SH-SY5Y (cell line): ENCODE data around the gene FMO2.

Source experiments
- GATA2 ChIP-seq: IDR thresholded peaks from 2 replicates; pipeline ENCODE4 v1.6.1; 2011; ENCODE audit warnings: mild to moderate bottlenecking, low read depth, low read length
- GATA3 ChIP-seq: IDR thresholded peaks from 2 replicates; pipeline ENCODE4 v1.6.1; 2011; ENCODE audit warnings: low read depth, mild to moderate bottlenecking, low read length, moderate library complexity

FMO2 gene

GRCh38 chr1:171252482-171252881 lies 67.4 kb downstream of the FMO2 start:
- TF ChIP-seq GATA3 = no peak
- TF ChIP-seq GATA2 = no peak

- TF ChIP-seq GATA2 (no peak), GATA3 (no peak)
Observed at GRCh38 chr1:171254859-171255258, 69.8 kb downstream of the FMO2 start.

DNA sequence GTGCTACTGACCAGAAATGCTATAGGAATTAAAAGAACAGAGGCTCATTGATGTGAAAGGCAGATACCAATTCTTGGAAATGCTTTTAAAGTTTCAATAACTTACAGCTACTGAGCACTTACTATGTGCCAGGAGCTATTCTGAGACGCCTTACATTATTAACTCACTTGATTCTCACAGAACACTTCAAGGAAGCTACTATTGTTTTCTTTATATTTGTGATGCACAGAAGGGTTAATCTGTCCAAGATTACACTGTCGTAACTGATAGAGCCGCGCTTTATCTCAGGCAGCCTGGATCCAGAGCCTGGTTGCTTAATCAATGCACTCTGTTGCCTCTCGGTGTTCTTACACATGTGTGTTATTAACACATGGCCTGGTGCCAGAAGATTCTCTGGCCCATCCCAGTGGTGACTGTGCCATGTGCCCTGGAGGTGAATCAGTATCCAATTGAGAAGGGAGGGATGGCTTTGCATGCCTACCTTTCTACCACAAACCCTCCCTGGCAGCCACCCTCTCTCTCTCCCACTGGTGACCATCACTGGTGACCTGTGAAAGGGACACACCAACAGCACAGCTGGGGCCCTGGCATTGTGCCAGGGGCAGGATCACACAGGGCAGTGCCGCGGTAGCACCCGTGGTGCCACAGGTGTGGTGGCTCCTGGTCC lies 72.0 kb downstream of the FMO2 start:
- TF ChIP-seq GATA3 (no peak), GATA2 (no peak)

DNA sequence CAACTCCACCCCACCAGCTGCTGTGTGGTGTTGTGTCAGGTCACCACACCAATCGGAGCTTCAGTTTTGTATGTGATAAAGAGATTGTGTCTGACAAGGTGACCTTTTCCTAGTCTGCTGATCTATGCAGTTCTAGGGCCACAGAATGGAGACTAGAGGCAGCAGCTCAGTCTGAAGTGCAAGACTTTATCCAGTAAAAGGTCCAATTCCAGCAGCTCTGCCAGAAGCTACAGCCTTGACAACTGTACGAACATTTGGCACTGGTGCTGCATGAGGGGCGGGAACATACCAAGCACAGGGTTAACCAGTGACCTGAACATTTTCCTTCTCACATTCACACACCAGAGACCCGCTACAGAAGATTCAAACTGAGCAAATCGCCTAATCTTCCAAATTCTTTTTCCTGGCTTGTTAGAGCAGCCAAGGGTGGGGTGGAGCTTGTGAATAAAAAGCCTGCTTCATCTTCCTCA lies 72.5 kb downstream of the FMO2 start:
- TF ChIP-seq GATA2 (no peak), GATA3 (no peak)

DNA sequence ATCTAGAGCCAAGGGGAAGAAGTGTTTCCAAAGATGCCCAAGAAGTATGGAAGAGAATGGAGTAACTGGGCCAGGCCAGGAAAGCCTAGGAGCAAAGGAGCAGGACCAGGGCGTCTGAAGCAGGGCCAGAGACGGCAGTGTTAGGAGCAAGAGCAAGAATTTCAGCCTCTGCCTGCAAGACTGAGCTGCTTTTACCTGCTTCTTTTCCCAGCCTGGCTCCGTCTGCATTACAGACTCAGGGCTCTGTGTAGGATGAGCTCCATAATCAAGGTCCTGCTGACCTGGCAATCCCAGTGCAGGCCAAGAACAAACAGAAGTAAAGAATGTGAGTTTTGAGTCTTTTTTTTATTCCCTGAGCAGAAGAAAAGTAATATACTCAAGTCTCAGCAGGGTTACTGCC lies 73.3 kb downstream of the FMO2 start:
- TF ChIP-seq GATA2 = no peak
- no peak for TF ChIP-seq GATA3

DNA sequence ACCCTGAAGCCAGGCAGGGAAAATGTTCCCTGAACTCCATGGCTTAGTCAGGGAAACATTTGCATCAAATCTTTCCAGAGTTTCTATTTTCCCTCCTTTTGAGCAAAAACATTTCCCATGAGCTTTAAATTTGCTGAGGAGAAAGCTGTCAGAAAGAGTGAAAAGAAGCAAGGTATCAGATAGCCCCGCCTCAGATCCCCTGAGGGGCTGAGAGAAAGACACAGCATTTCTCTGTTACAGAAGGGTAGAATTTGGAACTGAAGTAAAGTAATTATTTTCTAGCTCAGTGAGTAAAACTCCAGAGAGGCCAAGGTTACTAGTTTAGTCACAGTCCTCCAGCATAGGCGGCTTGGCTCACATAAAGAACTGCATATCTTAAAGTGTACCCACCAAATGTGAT lies 73.8 kb downstream of the FMO2 start:
- TF ChIP-seq GATA2 (no peak), GATA3 (no peak)
